DOHH2 (cell line): ENCODE results near the gene SEC14L1.
"Not testable (repeated sequence)": the region's sequence is repeated elsewhere in the genome, so short reads cannot be mapped to it uniquely, and the experiment has no call there.

ENCODE experiments used
- EZH2phosphoT487 ChIP-seq: fragments of 200-600 bp; sonication (generic); IDR thresholded peaks from 2 replicates; pipeline ENCODE4 v1.6.1; 2017; ENCODE audit warnings: borderline replicate concordance, mild to moderate bottlenecking, antibody characterized with exemption, low read length, moderate library complexity, mixed read lengths
- TF ChIP-seq, protein P1 (sequence below): fragments of 200-600 bp; sonication (generic); IDR thresholded peaks from one replicate; pipeline ENCODE4 v1.5.1; 2014; ENCODE audit warnings: antibody characterized with exemption, mild to moderate bottlenecking, low read depth, low read length; ENCODE audit not compliant: poor library complexity, severe bottlenecking

DNA sequence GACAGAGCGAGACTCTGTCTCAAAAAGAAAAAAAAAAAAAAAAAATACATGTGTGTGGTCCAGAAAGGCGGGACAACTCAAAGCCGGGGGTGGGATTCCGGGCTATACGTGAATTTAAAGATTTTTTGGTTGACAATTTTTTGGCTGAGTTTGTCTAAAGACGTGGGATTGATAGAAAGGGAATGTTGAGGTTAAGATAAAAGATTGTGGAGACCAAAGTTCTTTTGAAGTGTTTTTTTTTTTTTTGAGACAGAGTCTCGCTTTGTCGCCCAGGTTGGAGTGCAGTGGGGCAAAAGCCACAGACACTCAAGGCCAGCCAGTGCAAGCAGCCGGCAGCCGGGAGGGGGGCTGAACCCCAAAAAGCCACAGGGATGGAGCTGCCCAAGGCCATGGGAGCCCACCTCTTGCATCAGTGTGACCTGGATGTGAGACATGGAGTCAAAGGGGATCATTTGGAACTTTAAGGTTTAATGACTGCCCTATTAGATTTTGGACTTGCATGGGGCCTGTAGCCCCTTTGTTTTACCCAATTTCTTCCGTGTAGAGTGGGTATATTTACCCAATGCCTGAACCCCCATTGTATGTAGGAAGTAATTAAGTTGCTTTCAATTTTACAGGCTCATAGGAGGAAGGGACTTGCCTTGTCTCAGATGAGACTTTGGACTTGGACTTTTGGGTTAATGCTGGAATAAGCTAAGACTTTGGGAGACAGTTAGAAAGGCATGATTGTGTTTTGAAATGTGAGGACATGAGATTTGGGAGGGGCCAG lies 29.4 kb upstream of the SEC14L1 start:
- TF ChIP-seq, protein P1, sequence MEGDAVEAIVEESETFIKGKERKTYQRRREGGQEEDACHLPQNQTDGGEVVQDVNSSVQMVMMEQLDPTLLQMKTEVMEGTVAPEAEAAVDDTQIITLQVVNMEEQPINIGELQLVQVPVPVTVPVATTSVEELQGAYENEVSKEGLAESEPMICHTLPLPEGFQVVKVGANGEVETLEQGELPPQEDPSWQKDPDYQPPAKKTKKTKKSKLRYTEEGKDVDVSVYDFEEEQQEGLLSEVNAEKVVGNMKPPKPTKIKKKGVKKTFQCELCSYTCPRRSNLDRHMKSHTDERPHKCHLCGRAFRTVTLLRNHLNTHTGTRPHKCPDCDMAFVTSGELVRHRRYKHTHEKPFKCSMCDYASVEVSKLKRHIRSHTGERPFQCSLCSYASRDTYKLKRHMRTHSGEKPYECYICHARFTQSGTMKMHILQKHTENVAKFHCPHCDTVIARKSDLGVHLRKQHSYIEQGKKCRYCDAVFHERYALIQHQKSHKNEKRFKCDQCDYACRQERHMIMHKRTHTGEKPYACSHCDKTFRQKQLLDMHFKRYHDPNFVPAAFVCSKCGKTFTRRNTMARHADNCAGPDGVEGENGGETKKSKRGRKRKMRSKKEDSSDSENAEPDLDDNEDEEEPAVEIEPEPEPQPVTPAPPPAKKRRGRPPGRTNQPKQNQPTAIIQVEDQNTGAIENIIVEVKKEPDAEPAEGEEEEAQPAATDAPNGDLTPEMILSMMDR = not testable (repeated sequence)
- not testable (repeated sequence) for TF ChIP-seq EZH2phosphoT487
